Kidney epithelial cell (primary cell): ENCODE measurements around the gene FAM118A. TPM values are rescaled to one million over a fixed set of nuclear protein-coding genes. Genes with fewer than 3 reads are reported as not detected.
"Not testable (repeated sequence)": the region's sequence is repeated elsewhere in the genome, so short reads cannot be mapped to it uniquely, and the experiment has no call there.

Source experiments
- DNase-seq: peaks from one replicate; pipeline ENCODE4 v3.0.0-alpha.2; 2010; ENCODE audit warnings: low read depth
- H3K27me3 ChIP-seq: 2 replicates; pipeline ENCODE4 v1.6.0; 2011; ENCODE audit warnings: low read length; ENCODE audit not compliant: control insufficient read depth, insufficient read depth
- H3K36me3 ChIP-seq: 2 replicates; pipeline ENCODE4 v1.5.1; 2011; ENCODE audit warnings: low read length; ENCODE audit not compliant: control insufficient read depth, insufficient read depth
- H3K4me3 ChIP-seq: 2 replicates; pipeline ENCODE4 v1.5.1; 2011; ENCODE audit warnings: low read depth, mild to moderate bottlenecking, control low read depth, low read length
- total RNA-seq: library from RNA; depleted of rRNA; stranded (reverse); fragments of >200 nt; gene quantifications from 2 replicates; pipeline ENCODE4 v1.2.3, GENCODE V29; 2015
- TF ChIP-seq, protein P1 (sequence below): IDR thresholded peaks from 2 replicates; pipeline ENCODE4 v1.5.1; 2011; ENCODE audit warnings: mild to moderate bottlenecking, moderate library complexity, low read length, control low read depth, inconsistent platforms; ENCODE audit not compliant: insufficient read depth, poor library complexity, severe bottlenecking

Gene FAM118A
- total RNA-seq, 1 donor from 2014 or later, result 15.3 TPM

DNA sequence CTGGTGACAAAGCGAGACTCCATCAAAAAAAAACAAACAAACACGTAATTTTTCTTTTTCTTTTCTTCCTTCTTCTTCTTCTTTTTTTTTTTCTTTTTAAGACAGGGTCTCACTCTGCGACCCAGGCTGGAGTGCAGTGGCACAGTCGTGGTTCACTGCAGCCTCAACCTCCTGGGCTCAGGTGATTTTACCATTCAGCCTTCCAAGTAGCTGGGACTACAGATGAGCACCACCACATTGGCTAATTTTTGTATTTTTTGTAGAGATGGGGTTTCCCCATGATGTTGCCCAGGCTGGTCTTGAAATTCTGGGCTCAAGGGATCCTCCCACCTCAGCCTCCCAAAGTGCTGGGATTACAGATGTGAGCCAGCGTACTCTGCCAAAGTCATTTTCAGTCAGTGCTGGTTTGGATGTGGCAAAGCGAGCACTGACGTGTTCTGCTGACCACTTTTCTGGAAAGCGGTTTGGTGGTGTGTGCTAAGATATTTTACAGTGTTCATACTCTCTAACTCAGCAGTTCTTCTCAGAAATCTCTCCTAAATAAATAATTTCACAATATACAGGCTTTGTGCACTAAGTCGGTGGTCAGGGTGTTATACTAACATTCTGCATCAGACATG is 10.7 kb downstream of the FAM118A start:
- TF ChIP-seq, protein P1, sequence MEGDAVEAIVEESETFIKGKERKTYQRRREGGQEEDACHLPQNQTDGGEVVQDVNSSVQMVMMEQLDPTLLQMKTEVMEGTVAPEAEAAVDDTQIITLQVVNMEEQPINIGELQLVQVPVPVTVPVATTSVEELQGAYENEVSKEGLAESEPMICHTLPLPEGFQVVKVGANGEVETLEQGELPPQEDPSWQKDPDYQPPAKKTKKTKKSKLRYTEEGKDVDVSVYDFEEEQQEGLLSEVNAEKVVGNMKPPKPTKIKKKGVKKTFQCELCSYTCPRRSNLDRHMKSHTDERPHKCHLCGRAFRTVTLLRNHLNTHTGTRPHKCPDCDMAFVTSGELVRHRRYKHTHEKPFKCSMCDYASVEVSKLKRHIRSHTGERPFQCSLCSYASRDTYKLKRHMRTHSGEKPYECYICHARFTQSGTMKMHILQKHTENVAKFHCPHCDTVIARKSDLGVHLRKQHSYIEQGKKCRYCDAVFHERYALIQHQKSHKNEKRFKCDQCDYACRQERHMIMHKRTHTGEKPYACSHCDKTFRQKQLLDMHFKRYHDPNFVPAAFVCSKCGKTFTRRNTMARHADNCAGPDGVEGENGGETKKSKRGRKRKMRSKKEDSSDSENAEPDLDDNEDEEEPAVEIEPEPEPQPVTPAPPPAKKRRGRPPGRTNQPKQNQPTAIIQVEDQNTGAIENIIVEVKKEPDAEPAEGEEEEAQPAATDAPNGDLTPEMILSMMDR, result no peak
- H3K27me3 ChIP-seq, result no peaks in the 10 kb centered on the region
- no peaks in the 10 kb centered on the region for H3K36me3 ChIP-seq
- no peak overlapping the region for H3K4me3 ChIP-seq
- DNase-seq, result no peak

DNA sequence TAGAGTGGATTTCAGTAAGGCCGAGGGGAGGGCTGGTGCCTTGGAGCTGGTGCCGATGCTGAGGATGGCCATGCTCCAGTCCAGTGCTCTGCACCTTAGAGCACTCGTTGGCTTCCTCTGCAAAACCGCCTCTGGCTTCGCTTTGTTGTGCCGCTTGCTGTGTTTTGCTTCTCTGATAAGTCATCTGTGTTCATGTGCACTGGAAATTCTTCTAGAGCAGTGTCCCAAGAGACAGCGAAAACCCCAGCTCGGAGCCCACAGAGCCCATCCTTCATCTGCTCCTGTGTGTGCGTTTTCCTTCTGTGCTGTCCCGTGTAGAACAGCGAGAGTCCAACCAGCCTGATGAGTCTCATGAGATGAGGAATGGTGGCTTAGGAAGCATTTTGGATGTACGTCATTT is 12.1 kb downstream of the FAM118A start:
- TF ChIP-seq, protein P1, result no peak
- no peaks in the 10 kb centered on the region for H3K36me3 ChIP-seq
- H3K4me3 ChIP-seq, result no peak overlapping the region
- no peaks in the 10 kb centered on the region for H3K27me3 ChIP-seq
- DNase-seq, result no peak

DNA sequence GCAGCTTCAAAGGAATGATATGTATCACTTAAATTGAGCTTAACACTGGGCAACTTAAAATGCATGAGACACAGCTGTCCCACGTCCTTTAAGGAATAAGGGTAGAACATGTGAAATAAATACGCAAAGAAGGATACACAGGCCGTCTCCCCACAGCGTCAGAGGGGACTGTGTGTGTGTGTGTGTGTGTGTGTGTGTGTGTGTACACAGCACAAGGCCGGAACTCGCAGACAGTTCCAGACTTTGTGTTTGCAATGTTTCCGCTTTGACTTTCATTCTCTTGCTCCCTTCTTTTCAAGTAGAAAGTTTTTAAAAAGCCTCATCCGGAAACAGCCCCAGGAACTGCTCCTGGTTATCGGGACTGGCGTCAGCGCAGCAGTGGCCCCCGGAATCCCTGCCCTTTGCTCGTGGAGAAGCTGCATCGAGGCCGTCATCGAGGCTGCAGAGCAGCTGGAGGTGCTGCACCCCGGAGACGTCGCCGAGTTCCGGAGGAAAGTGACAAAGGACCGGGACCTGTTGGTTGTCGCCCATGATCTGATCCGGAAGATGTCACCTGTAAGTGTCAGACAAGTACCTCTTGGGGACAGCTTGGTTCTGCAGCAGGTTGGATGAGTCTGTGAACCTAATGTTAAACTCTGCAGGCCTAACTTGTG is 13.3 kb downstream of the FAM118A start:
- no peak for DNase-seq
- Histone ChIP-seq H3K27me3 (no peaks in the 10 kb centered on the region), H3K4me3 (no peak overlapping the region), H3K36me3 (no peaks in the 10 kb centered on the region)
- TF ChIP-seq, protein P1, result no peak

DNA sequence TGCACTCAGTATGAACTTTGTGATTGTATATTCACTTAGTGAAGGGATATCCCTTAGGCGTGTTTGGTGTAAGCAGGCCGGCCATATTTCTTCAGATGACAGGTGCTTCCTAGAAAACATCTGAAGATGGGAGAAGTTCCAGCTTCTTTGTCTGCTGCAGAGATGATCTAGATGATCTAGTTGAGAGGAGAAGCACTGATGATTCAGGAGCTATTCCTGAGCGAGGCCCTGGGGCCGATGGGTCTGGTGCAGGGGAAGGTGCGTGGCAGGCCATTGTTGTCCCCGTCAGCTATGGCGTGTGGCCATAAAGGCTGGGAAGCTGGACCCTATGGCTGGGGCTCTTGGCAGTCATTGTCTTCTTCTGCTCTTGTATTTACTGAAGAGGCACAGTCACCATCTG is 14.0 kb downstream of the FAM118A start:
- Histone ChIP-seq H3K36me3 (no peaks in the 10 kb centered on the region), H3K4me3 (no peak overlapping the region), H3K27me3 (no peaks in the 10 kb centered on the region)
- TF ChIP-seq, protein P1, result no peak
- DNase-seq, result no peak

DNA sequence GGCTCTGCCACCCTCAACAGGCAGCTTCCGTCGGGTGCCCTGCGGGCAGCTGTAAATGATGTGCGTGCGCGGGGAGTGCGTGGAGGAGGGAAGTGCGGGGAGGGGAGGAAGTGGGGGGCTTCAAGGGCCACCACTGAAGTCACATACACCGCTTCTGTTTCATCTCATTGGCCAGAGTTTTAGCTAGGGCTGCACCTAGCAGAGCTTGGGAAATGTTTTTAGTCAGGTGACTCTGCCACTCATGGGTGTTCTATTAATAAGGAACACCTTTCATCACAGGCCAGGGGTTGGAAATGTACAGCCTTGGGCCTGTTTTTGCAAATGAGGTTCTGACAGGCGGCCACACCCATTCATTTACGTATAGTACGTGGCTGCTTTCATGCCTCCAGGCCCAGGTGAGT is 14.6 kb downstream of the FAM118A start:
- no peak overlapping the region for H3K4me3 ChIP-seq
- H3K27me3 ChIP-seq, result no peaks in the 10 kb centered on the region
- DNase-seq, result no peak
- no peaks in the 10 kb centered on the region for H3K36me3 ChIP-seq
- TF ChIP-seq, protein P1, result no peak

DNA sequence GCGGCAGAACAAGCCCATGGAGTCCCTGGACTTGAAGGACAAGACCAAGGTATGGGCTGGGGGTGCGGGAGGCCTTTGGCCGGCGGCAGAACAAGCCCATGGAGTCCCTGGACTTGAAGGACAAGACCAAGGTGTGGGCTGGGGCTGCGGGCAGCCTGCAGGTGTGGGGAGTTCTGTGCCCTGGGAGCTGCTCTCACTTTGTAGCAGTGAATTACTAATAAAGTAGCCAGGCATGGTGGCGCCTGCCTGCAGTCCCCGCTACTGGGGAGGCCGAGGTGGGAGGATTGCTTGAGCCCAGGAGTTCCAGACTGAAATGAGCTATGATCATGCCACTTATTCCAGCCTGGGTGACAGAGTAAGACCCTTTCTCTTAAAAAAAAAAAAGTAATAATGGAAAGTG is 18.5 kb downstream of the FAM118A start:
- not testable (repeated sequence) for H3K27me3 ChIP-seq, H3K4me3 ChIP-seq, H3K36me3 ChIP-seq, DNase-seq
